PC-3 (cell line): ENCODE results near the gene CLMP. TPM values are rescaled to one million over a fixed set of nuclear protein-coding genes. Genes with fewer than 3 reads are reported as not detected.

Source experiments
- ATAC-seq: fragments of 200-7000 bp; cut with Tn5 transposase; 2 replicates; pipeline ENCODE4 v1.9.1; 2020; ENCODE audit warnings: mild to moderate bottlenecking, moderate library complexity
- BruUV-seq: library from RNA; stranded (reverse); fragments of 400-500 nt; replicated peaks from 2 replicates; lab custom pipeline; 2021; lab: Mats Ljungman, UMichigan
- CTCF ChIA-PET: fragments of 300-600 bp; sonication (Branson Sonifier 250); formaldehyde crosslinking; loops from one replicate; lab custom pipeline; 2022; ENCODE audit warnings: antibody characterized with exemption; lab: Charles Lee
- POLR2A ChIA-PET: fragments of 300-600 bp; sonication (Branson Sonifier 250); formaldehyde crosslinking; loops from one replicate; lab custom pipeline; 2022; ENCODE audit warnings: antibody characterized with exemption; ENCODE audit not compliant: unreplicated experiment; lab: Charles Lee
- DNase-seq: peaks from one replicate; pipeline ENCODE4 v3.0.0-alpha.2; 2015
- H2AFZ ChIP-seq: fragments of 300-600 bp; sonication (generic); 2 replicates; pipeline ENCODE4 v1.6.0; 2016; ENCODE audit warnings: antibody characterized with exemption, low read length
- H3F3A ChIP-seq: fragments of 300-600 bp; sonication (generic); one replicate; pipeline ENCODE4 v1.6.0; 2017; ENCODE audit warnings: antibody characterized with exemption, low read length, control low read depth, mild to moderate bottlenecking; ENCODE audit not compliant: unreplicated experiment
- H3K27ac ChIP-seq: fragments of 300-600 bp; sonication (generic); 2 replicates; pipeline ENCODE4 v1.5.1; 2016; ENCODE audit warnings: mild to moderate bottlenecking, low read length
- H3K27me3 ChIP-seq: fragments of 300-600 bp; sonication (generic); 2 replicates; pipeline ENCODE4 v1.6.1; 2016; ENCODE audit warnings: low read length, mixed read lengths
- H3K36me3 ChIP-seq: fragments of 300-600 bp; sonication (generic); 2 replicates; pipeline ENCODE4 v1.6.1; 2016; ENCODE audit warnings: low read depth, mixed run types, low read length, mixed read lengths
- H3K4me1 ChIP-seq: fragments of 300-600 bp; sonication (generic); 2 replicates; pipeline ENCODE4 v1.5.1; 2016; ENCODE audit warnings: low read length; ENCODE audit not compliant: insufficient read depth
- H3K4me2 ChIP-seq: fragments of 300-600 bp; sonication (generic); 2 replicates; pipeline ENCODE4 v1.6.0; 2016; ENCODE audit warnings: low read length
- H3K4me3 ChIP-seq: fragments of 300-600 bp; sonication (generic); 2 replicates; pipeline ENCODE4 v1.5.1; 2016; ENCODE audit warnings: mild to moderate bottlenecking, low read length, mixed read lengths
- H3K79me2 ChIP-seq: fragments of 300-600 bp; sonication (generic); 2 replicates; pipeline ENCODE4 v1.6.1; 2017; ENCODE audit warnings: low read length, mixed read lengths
- H3K9ac ChIP-seq: fragments of 300-600 bp; sonication (generic); 2 replicates; pipeline ENCODE4 v1.6.0; 2016; ENCODE audit warnings: mild to moderate bottlenecking, low read length
- H3K9me2 ChIP-seq: fragments of 300-600 bp; sonication (generic); replicated peaks from 2 replicates; pipeline ENCODE4 v1.6.1; 2016; ENCODE audit warnings: mixed run types, low read length, mixed read lengths
- H3K9me3 ChIP-seq: fragments of 300-600 bp; sonication (generic); 2 replicates; pipeline ENCODE4 v1.6.1; 2016; ENCODE audit warnings: low read length, mixed read lengths
- H4K20me1 ChIP-seq: fragments of 300-600 bp; sonication (generic); 2 replicates; pipeline ENCODE4 v1.6.1; 2016; ENCODE audit warnings: low read length, mixed read lengths
- EZH2 ChIP-seq: fragments of 300-600 bp; sonication (generic); IDR thresholded peaks from one replicate; pipeline ENCODE4 v1.6.1; 2017; ENCODE audit warnings: antibody characterized with exemption, mild to moderate bottlenecking, low read length; ENCODE audit not compliant: unreplicated experiment
- EZH2phosphoT487 ChIP-seq: fragments of 300-600 bp; sonication (generic); IDR thresholded peaks from 2 replicates; pipeline ENCODE4 v1.6.1; 2018; ENCODE audit warnings: mild to moderate bottlenecking, antibody characterized with exemption, low read length, borderline replicate concordance
- intact Hi-C: fragments of 100-400 bp; cut with micrococcal nuclease; formaldehyde crosslinking; loops from 2 replicates; pipeline ENCODE4 v1.9.0; 2023
- total RNA-seq: library from RNA; depleted of rRNA; stranded (reverse); fragments of >200 nt; gene quantifications from 2 replicates; pipeline ENCODE4 v1.2.3, GENCODE V29; 2014
- TF ChIP-seq, protein P1 (sequence below): fragments of 300-600 bp; sonication (generic); conservative IDR thresholded peaks from 2 replicates; pipeline ENCODE4 v1.5.1; 2017; ENCODE audit warnings: antibody characterized with exemption, low read depth, mild to moderate bottlenecking, low read length

The CLMP gene
- total RNA-seq, 1 experiment from 2014 or later: 30.4 TPM

DNA sequence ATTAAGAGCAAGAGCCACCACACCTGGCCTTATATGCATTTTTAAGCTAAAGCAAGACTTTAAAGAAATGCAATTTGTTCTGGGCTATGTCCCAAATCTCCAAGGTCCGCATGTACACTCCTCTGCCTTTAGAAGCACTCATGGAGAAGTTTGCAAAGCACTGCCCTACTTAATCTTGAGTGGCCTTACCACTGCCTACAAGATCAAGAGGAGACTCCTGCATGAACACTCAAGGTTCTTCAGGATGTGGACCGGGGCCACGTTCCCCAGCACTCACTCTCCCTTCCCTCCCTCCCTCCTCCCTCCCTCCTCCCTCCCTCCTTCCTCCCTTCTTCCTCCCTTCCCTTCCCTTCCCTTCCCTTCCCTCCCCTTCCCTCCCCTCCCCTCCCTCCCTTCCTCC lies 69.9 kb downstream of the CLMP start:
- no peaks in the 10 kb centered on the region for H4K20me1 ChIP-seq
- H3K4me1 ChIP-seq: no peaks in the 10 kb centered on the region
- H3K9me3 ChIP-seq: no peaks in the 10 kb centered on the region
- DNase-seq (no peak), ATAC-seq (no peak; the same call in 1 of the 2 replicates)
- ChIA-PET POLR2A (no interaction called here), CTCF (no interaction called here)
- H3K9me2 ChIP-seq: no peaks in the 10 kb centered on the region
- H3K79me2 ChIP-seq: no peaks in the 10 kb centered on the region
- H3K4me2 ChIP-seq: no peak overlapping the region
- H3K36me3 ChIP-seq: peaks cover 5% of the 10 kb centered on the region; the same call in 1 of the 2 replicates
- no TSS peak for BruUV-seq
- TF ChIP-seq EZH2phosphoT487: no peak
- TF ChIP-seq, protein P1, sequence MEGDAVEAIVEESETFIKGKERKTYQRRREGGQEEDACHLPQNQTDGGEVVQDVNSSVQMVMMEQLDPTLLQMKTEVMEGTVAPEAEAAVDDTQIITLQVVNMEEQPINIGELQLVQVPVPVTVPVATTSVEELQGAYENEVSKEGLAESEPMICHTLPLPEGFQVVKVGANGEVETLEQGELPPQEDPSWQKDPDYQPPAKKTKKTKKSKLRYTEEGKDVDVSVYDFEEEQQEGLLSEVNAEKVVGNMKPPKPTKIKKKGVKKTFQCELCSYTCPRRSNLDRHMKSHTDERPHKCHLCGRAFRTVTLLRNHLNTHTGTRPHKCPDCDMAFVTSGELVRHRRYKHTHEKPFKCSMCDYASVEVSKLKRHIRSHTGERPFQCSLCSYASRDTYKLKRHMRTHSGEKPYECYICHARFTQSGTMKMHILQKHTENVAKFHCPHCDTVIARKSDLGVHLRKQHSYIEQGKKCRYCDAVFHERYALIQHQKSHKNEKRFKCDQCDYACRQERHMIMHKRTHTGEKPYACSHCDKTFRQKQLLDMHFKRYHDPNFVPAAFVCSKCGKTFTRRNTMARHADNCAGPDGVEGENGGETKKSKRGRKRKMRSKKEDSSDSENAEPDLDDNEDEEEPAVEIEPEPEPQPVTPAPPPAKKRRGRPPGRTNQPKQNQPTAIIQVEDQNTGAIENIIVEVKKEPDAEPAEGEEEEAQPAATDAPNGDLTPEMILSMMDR: no peak
- no peak for TF ChIP-seq EZH2
- H3K9ac ChIP-seq: no peak overlapping the region
- no peak overlapping the region for H3K4me3 ChIP-seq
- H3F3A ChIP-seq: no peaks in the 10 kb centered on the region
- H2AFZ ChIP-seq: no peak overlapping the region
- intact Hi-C loops: no loop called here
- no peak overlapping the region for H3K27ac ChIP-seq
- H3K27me3 ChIP-seq: no peaks in the 10 kb centered on the region

DNA sequence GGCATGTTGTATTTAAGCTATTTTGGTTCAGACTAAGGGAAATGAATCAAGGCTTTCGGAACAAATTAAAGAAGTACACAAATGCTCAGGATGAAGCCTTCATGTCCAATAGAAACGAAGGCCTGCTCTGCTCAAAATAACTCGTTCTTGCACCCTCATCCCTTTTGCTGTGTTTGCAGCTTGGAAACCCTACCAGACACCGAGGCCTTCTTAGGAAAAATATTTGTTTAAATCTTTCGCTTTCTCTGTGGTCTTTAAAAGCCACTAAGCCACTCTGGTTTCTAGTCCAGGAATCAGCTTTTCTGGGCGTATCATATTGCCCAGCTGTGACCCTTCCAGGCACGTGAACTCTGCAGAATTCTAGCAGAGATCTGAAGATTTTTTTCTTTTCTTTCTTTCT lies 72.2 kb downstream of the CLMP start:
- BruUV-seq: no TSS peak
- ChIA-PET POLR2A (no interaction called here), CTCF (no interaction called here)
- intact Hi-C loops: no loop called here
- no peaks in the 10 kb centered on the region for H3K79me2 ChIP-seq
- H3F3A ChIP-seq: peaks cover 6% of the 10 kb centered on the region
- no peak overlapping the region for H3K27ac ChIP-seq
- H3K4me1 ChIP-seq: peaks cover 11% of the 10 kb centered on the region
- no peak overlapping the region for H3K4me3 ChIP-seq
- no peaks in the 10 kb centered on the region for H3K9me2 ChIP-seq
- H3K9me3 ChIP-seq: no peaks in the 10 kb centered on the region
- no peak overlapping the region for H3K9ac ChIP-seq
- H3K36me3 ChIP-seq: no peaks in the 10 kb centered on the region
- H3K27me3 ChIP-seq: no peaks in the 10 kb centered on the region
- H2AFZ ChIP-seq: no peak overlapping the region
- TF ChIP-seq EZH2 (no peak), EZH2phosphoT487 (no peak)
- TF ChIP-seq, protein P1: no peak
- H3K4me2 ChIP-seq: no peak overlapping the region
- no peak for DNase-seq
- H4K20me1 ChIP-seq: no peaks in the 10 kb centered on the region
- ATAC-seq: no peak

DNA sequence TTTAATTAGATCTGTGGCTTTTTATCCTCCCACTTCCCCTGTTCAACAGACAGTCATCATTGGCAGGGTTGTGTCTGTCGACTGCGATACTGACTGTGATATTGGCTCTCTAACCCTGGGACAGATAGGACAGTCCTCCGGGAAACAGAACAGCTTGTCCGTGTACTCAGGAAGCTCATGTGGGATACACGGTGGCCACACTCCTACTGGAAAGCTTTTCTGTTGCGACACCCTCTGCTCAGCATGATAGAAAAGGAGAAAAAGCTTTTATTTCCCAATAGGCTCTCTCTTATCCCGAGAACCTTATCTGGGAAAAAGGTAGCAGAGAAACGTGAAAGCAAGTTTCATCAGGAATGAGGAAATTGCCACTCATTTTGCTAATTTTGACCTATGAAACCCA lies 72.7 kb downstream of the CLMP start:
- DNase-seq (no peak), ATAC-seq (no peak)
- no peak overlapping the region for H3K27ac ChIP-seq
- TF ChIP-seq, protein P1: no peak
- TF ChIP-seq EZH2: no peak
- no peak for TF ChIP-seq EZH2phosphoT487
- H3K4me3 ChIP-seq: no peak overlapping the region
- peaks cover 15% of the 10 kb centered on the region for H3K4me1 ChIP-seq
- no peak overlapping the region for H2AFZ ChIP-seq
- POLR2A ChIA-PET: no interaction called here
- H3K9me3 ChIP-seq: no peaks in the 10 kb centered on the region
- H3K9me2 ChIP-seq: no peaks in the 10 kb centered on the region
- no peaks in the 10 kb centered on the region for H3K36me3 ChIP-seq
- no TSS peak for BruUV-seq
- no peak overlapping the region for H3K9ac ChIP-seq
- CTCF ChIA-PET: no interaction called here
- H3F3A ChIP-seq: peaks cover 9% of the 10 kb centered on the region
- no peaks in the 10 kb centered on the region for H3K79me2 ChIP-seq
- no peaks in the 10 kb centered on the region for H4K20me1 ChIP-seq
- H3K27me3 ChIP-seq: no peaks in the 10 kb centered on the region
- H3K4me2 ChIP-seq: no peak overlapping the region
- intact Hi-C loops: no loop called here
